OCI-LY7 (cell line): ENCODE measurements around the gene TNXB. TPM values are rescaled to one million over a fixed set of nuclear protein-coding genes. Genes with fewer than 3 reads are reported as not detected.

Experiments
- BruUV-seq: library from RNA; stranded (reverse); fragments of 400-500 nt; replicated peaks from 2 replicates; lab custom pipeline; 2021; lab: Mats Ljungman, UMichigan
- CTCF ChIA-PET: fragments of 300-600 bp; sonication (Branson Sonifier 250); formaldehyde crosslinking; loops from one replicate; lab custom pipeline; 2022; ENCODE audit warnings: antibody characterized with exemption; ENCODE audit not compliant: unreplicated experiment; lab: Charles Lee
- POLR2A ChIA-PET: fragments of 300-600 bp; sonication (Branson Sonifier 250); formaldehyde crosslinking; loops from one replicate; lab custom pipeline; 2022; ENCODE audit warnings: antibody characterized with exemption; lab: Charles Lee
- DNase-seq: peaks from one replicate; pipeline ENCODE4 v3.0.0-alpha.2; 2015; ENCODE audit warnings: low spot score
- H2AFZ ChIP-seq: fragments of 200-600 bp; sonication (generic), shearing (Covaris generic); 2 replicates; pipeline ENCODE4 v1.6.1; 2014; ENCODE audit warnings: mild to moderate bottlenecking, antibody characterized with exemption, low read length, moderate library complexity
- H3K27ac ChIP-seq: fragments of 200-600 bp; sonication (generic); 2 replicates; pipeline ENCODE4 v1.5.1; 2014; ENCODE audit warnings: mixed run types, low read depth, mild to moderate bottlenecking, moderate library complexity, low read length, inconsistent platforms; ENCODE audit not compliant: poor library complexity, severe bottlenecking
- H3K36me3 ChIP-seq: fragments of 200-600 bp; sonication (generic); 2 replicates; pipeline ENCODE4 v1.6.1; 2014; ENCODE audit warnings: mild to moderate bottlenecking, antibody characterized with exemption, low read length, moderate library complexity, mixed read lengths; ENCODE audit not compliant: insufficient read depth
- H3K4me1 ChIP-seq: fragments of 200-600 bp; sonication (generic); 2 replicates; pipeline ENCODE4 v1.5.1; 2014; ENCODE audit warnings: mild to moderate bottlenecking, low read length; ENCODE audit not compliant: insufficient read depth, poor library complexity, severe bottlenecking
- H3K4me2 ChIP-seq: fragments of 200-600 bp; sonication (generic); 2 replicates; pipeline ENCODE4 v1.6.1; 2014; ENCODE audit warnings: mild to moderate bottlenecking, low read length
- H3K4me3 ChIP-seq: fragments of 200-600 bp; sonication (generic); 2 replicates; pipeline ENCODE4 v1.5.1; 2014; ENCODE audit warnings: mild to moderate bottlenecking, low read depth, low read length; ENCODE audit not compliant: poor library complexity, severe bottlenecking
- H3K79me2 ChIP-seq: fragments of 200-600 bp; sonication (generic); 2 replicates; pipeline ENCODE4 v1.6.1; 2016; ENCODE audit warnings: low read depth, mild to moderate bottlenecking, low read length, moderate library complexity, mixed read lengths; ENCODE audit not compliant: insufficient read depth
- H3K9me2 ChIP-seq: fragments of 200-600 bp; sonication (generic); 2 replicates; pipeline ENCODE4 v1.6.1; 2016; ENCODE audit warnings: mild to moderate bottlenecking, low read length, mixed read lengths; ENCODE audit not compliant: insufficient read depth
- H3K9me3 ChIP-seq: fragments of 200-600 bp; sonication (generic); 2 replicates; pipeline ENCODE4 v1.6.1; 2014; ENCODE audit warnings: mild to moderate bottlenecking, mixed run types, low read length, mixed read lengths
- H4K20me1 ChIP-seq: fragments of 200-600 bp; sonication (generic); 2 replicates; pipeline ENCODE4 v1.6.1; 2014; ENCODE audit warnings: mild to moderate bottlenecking, antibody characterized with exemption, low read length, moderate library complexity, mixed read lengths; ENCODE audit not compliant: insufficient read depth
- EZH2phosphoT487 ChIP-seq: fragments of 200-600 bp; sonication (generic); IDR thresholded peaks from 2 replicates; pipeline ENCODE4 v1.6.1; 2018; ENCODE audit warnings: low read depth, borderline replicate concordance, mild to moderate bottlenecking, mixed run types, antibody characterized with exemption, low read length, moderate library complexity, mixed read lengths
- intact Hi-C: fragments of 100-400 bp; cut with micrococcal nuclease; formaldehyde crosslinking; loops from one replicate; pipeline ENCODE4 v1.10.0; 2022; ENCODE audit not compliant: unreplicated experiment
- total RNA-seq, 2 experiments: library from RNA; depleted of rRNA in 1 of 2; stranded (reverse); fragments of >200 nt in 1 of 2; shearing (Covaris generic) in 1 of 2; gene quantifications; 2 replicates each; pipeline ENCODE4 v1.2.3, GENCODE V29; 2014 to 2022
- TF ChIP-seq, protein P1 (sequence below): fragments of 200-600 bp; sonication (generic); conservative IDR thresholded peaks from 2 replicates; pipeline ENCODE4 v1.5.1; 2014; ENCODE audit warnings: mild to moderate bottlenecking, antibody characterized with exemption, low read length, moderate library complexity, mixed read lengths

Gene TNXB
- total RNA-seq, 2 experiments from 2014 or later, result 1.7 to 9.2 TPM

DNA sequence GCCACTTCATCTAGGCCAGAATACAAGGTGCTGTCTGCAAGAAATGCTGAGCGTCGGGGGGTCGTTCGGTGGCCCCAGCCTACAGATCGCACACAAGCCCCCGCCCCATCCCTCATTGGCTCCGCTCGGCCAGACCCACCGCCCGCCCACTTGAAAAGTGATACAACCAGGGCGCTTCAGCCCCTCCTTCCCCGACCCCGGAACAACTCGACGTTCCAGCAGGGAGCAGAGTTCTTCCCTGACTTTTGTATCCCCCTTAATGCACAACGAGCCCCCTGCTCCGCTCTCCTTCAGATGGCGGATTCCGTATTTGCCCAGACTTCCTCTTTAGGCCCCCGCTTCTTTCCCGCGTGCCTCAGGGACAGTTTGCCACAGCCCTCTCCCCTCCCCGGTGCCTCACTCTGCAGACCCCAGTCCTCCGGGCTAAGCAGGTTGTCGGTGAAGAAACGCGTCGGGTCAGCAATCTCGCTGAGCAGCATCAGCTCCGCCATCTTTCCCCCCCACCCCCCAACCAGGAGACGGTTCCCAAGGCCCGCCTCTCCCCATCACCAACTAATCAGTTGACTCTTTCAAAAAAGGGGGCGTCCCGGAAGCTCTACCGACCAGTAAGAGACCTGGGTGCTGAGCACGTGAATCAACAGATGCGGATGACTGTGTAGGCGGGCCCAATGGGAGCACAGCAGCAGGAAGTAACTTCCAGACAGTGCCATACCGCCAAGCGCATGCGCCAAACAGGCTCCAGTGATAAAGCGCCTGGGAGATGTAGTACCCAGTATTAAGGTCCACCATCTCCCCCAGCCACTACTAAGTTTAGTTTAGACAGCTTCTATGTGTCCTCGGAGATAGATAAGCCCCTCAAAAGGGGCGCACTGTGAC, 18.8 kb upstream of the TNXB start, which contains the start of gene ATF6B:
ATF6B (minus strand) TSS at position 530 of the 876 bp plus-strand sequence; CDS start at position 491, 39 bp downstream.
- ChIA-PET CTCF (interaction anchor here (1.4 to 1.5 kb wide), 2 partner anchors 9 to 27 kb away, joined by 7 read pairs; no protein-coding TSS in a partner anchor), POLR2A (interaction anchor here (0.6 to 1.8 kb wide), 7 partner anchors 27 to 844 kb away, joined by 3 to 5 read pairs (median 4); partner anchors contain the start of gene GPSM3)
- Histone ChIP-seq H3K4me2 (peak within 1 kb of the TSS; percentile 97), H3K4me1 (peaks cover 29% of the 10 kb centered on the region), H3K36me3 (peaks cover 36% of the 10 kb centered on the region), H3K9me3 (no peaks in the 10 kb centered on the region), H3K4me3 (peak within 1 kb of the TSS; percentile 79), H3K27ac (peak within 1 kb of the TSS; percentile 49), H4K20me1 (no peaks in the 10 kb centered on the region), H3K9me2 (no peaks in the 10 kb centered on the region), H3K79me2 (peaks cover 30% of the 10 kb centered on the region; the same call in 1 of the 2 replicates), H2AFZ (peak within 1 kb of the TSS; percentile 14; the same call in 1 of the 2 replicates)
- no TSS peak for BruUV-seq
- DNase-seq, result peak; percentile 99
- TF ChIP-seq EZH2phosphoT487, result no peak
- TF ChIP-seq, protein P1, sequence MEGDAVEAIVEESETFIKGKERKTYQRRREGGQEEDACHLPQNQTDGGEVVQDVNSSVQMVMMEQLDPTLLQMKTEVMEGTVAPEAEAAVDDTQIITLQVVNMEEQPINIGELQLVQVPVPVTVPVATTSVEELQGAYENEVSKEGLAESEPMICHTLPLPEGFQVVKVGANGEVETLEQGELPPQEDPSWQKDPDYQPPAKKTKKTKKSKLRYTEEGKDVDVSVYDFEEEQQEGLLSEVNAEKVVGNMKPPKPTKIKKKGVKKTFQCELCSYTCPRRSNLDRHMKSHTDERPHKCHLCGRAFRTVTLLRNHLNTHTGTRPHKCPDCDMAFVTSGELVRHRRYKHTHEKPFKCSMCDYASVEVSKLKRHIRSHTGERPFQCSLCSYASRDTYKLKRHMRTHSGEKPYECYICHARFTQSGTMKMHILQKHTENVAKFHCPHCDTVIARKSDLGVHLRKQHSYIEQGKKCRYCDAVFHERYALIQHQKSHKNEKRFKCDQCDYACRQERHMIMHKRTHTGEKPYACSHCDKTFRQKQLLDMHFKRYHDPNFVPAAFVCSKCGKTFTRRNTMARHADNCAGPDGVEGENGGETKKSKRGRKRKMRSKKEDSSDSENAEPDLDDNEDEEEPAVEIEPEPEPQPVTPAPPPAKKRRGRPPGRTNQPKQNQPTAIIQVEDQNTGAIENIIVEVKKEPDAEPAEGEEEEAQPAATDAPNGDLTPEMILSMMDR, result no peak
- intact Hi-C loops, result no loop called here

GRCh38 chr6:32127409-32127716, 18.2 kb upstream of the TNXB start:
- no TSS peak for BruUV-seq
- Histone ChIP-seq H3K4me1 (peaks cover 29% of the 10 kb centered on the region), H3K9me3 (no peaks in the 10 kb centered on the region), H3K9me2 (no peaks in the 10 kb centered on the region), H2AFZ (peak overlapping the region; percentile 14; the same call in 1 of the 2 replicates), H4K20me1 (no peaks in the 10 kb centered on the region), H3K36me3 (peaks cover 39% of the 10 kb centered on the region), H3K4me2 (peak overlapping the region; percentile 82), H3K79me2 (peaks cover 30% of the 10 kb centered on the region; the same call in 1 of the 2 replicates), H3K4me3 (peak overlapping the region; percentile 79), H3K27ac (peak overlapping the region; percentile 49)
- DNase-seq, result no peak
- intact Hi-C loops, result no loop called here
- CTCF ChIA-PET, result interaction anchor here (1.4 kb wide), 1 partner anchor 27 kb away, joined by 7 read pairs; no protein-coding TSS in a partner anchor
- TF ChIP-seq, protein P1, result no peak
- TF ChIP-seq EZH2phosphoT487, result no peak
- POLR2A ChIA-PET, result interaction anchor here (1.8 kb wide), 1 partner anchor 65 kb away, joined by 4 read pairs; the partner anchor contains the start of gene GPSM3
